Left lung (tissue), 10 donors: ENCODE data around the gene DHCR24. TPM values are rescaled to one million over a fixed set of nuclear protein-coding genes. Genes with fewer than 3 reads are reported as not detected.

Experiments
- ATAC-seq: fragments of 200-7000 bp; cut with Tn5 transposase; one replicate; pipeline ENCODE4 v1.9.1; 2020; ENCODE audit warnings: moderate library complexity
- DNase-seq, 4 donors: peaks; one replicate each; pipeline ENCODE4 v3.0.0-alpha.2; 2013 to 2020
- H3K27ac ChIP-seq, 2 donors: fragments of 200-600 bp; sonication (generic) in 1 of 2; one replicate each; pipeline versions ENCODE4 v1.5.0 to v1.8.0; 2020 to 2021
- H3K27me3 ChIP-seq, 2 donors: fragments of 200-600 bp; sonication (generic) in 1 of 2; one replicate each; pipeline versions ENCODE4 v1.5.0 to v1.8.0; 2020 to 2021
- H3K36me3 ChIP-seq, 2 donors: fragments of 200-600 bp; sonication (generic) in 1 of 2; one replicate each; pipeline versions ENCODE4 v1.5.0 to v1.8.0; 2020 to 2021
- H3K4me1 ChIP-seq, 2 donors: fragments of 200-600 bp; one replicate each; pipeline ENCODE4 v1.8.0; 2021
- H3K4me3 ChIP-seq, 2 donors: fragments of 200-600 bp; sonication (generic) in 1 of 2; one replicate each; pipeline versions ENCODE4 v1.5.0 to v1.8.0; 2020 to 2021; ENCODE audit warnings: mild to moderate bottlenecking in 1 of 2
- H3K9me3 ChIP-seq, 2 donors: fragments of 200-600 bp; sonication (generic) in 1 of 2; one replicate each; pipeline versions ENCODE4 v1.5.0 to v1.8.0; 2020 to 2021
- CTCF ChIP-seq, 2 donors: fragments of 200-600 bp; sonication (generic) in 1 of 2; IDR thresholded peaks; one replicate each; pipeline versions ENCODE4 v1.5.0 to v1.8.0; 2021; ENCODE audit warnings: antibody characterized with exemption in 2 of 2
- intact Hi-C, 2 donors: fragments of 100-400 bp; cut with DNase I; formaldehyde crosslinking; loops; one replicate each; pipeline versions ENCODE4 v1.11.2 to v1.14.2; 2022
- polyA plus RNA-seq, 6 donors: library from polyadenylated mRNA; unstranded; fragments of 120-200 nt; gene quantifications; one replicate each; pipeline ENCODE4 v1.2.1, GENCODE V29; 2013; ENCODE audit not compliant: insufficient read length in 6 of 6
- total RNA-seq, 2 donors: library from RNA; stranded (reverse); fragmentation: NEBNext Ultra II Directional; extraction: Animal tissue kit (Norgen Biotek cat#: 25700); gene quantifications; one replicate each; pipeline ENCODE4 v1.2.1, GENCODE V29; 2021
- donor health status: DM: no; HTN: yes; CAD: no.
- donor health status: DM: no; HTN: no; CAD: no.

Gene DHCR24
- total and polyA plus RNA-seq, 8 donors: 30.1 to 741 (median 51.2) TPM

- no peak for TF ChIP-seq CTCF (IDR thresholded peaks at IDR 0.05)
- DNase-seq (no peak), ATAC-seq (no peak)
- intact Hi-C loops: no loop called here
- H3K4me3 ChIP-seq: no peak overlapping the region
- H3K27me3 ChIP-seq: no peaks in the 10 kb centered on the region
- H3K4me1 ChIP-seq: no peaks in the 10 kb centered on the region
- H3K36me3 ChIP-seq: no peaks in the 10 kb centered on the region
- peaks cover 0 to 32% of the 10 kb centered on the region in 2 donors for H3K9me3 ChIP-seq
- H3K27ac ChIP-seq: no peak overlapping the region
These were observed 63.3 kb downstream of the DHCR24 start for GRCh38 chr1:54823670-54824069.

- Histone ChIP-seq H3K36me3 (no peaks in the 10 kb centered on the region), H3K27me3 (peaks cover 0 to 4% of the 10 kb centered on the region in 2 donors), H3K4me3 (no peak overlapping the region), H3K4me1 (no peaks in the 10 kb centered on the region), H3K9me3 (peaks cover 0 to 11% of the 10 kb centered on the region in 2 donors), H3K27ac (no peak overlapping the region)
- ATAC-seq (no peak), DNase-seq (no peak)
- intact Hi-C loops: loop anchor here in 1 of 2 donors (10.0 kb wide), 1 partner anchor 145 kb away; no protein-coding TSS in a partner anchor
- no peak for TF ChIP-seq CTCF (IDR thresholded peaks at IDR 0.05)
These were observed 67.3 kb downstream of the DHCR24 start for GRCh38 chr1:54819733-54820132.

GRCh38 chr1:54819195-54819536 lies 67.8 kb downstream of the DHCR24 start:
- no peak for DNase-seq
- no peaks in the 10 kb centered on the region for H3K4me1 ChIP-seq
- no peak for TF ChIP-seq CTCF (IDR thresholded peaks at IDR 0.05)

GRCh38 chr1:54818461-54819194 lies 68.4 kb downstream of the DHCR24 start:
- H3K4me3 ChIP-seq: no peak overlapping the region
- no peaks in the 10 kb centered on the region for H3K4me1 ChIP-seq
- no peaks in the 10 kb centered on the region for H3K36me3 ChIP-seq
- peaks cover 0 to 2% of the 10 kb centered on the region in 2 donors for H3K9me3 ChIP-seq
- no peak for TF ChIP-seq CTCF (IDR thresholded peaks at IDR 0.05)
- H3K27ac ChIP-seq: no peak overlapping the region
- no peak for DNase-seq
- peaks cover 0 to 4% of the 10 kb centered on the region in 2 donors for H3K27me3 ChIP-seq
- ATAC-seq: no peak
- intact Hi-C loops: loop anchor here in 1 of 2 donors (10.0 kb wide), 1 partner anchor 144 kb away; no protein-coding TSS in a partner anchor

More at GRCh38 chr1:54819195-54819536, 67.8 kb downstream of the DHCR24 start:
- Histone ChIP-seq H3K27ac (no peak overlapping the region), H3K27me3 (peaks cover 0 to 4% of the 10 kb centered on the region in 2 donors), H3K36me3 (no peaks in the 10 kb centered on the region), H3K9me3 (peaks cover 0 to 7% of the 10 kb centered on the region in 2 donors), H3K4me3 (no peak overlapping the region)
- intact Hi-C loops: loop anchor here in 1 of 2 donors (10.0 kb wide), 1 partner anchor 144 kb away; no protein-coding TSS in a partner anchor
- ATAC-seq: no peak

GRCh38 chr1:54816951-54817350 lies 70.0 kb downstream of the DHCR24 start:
- Histone ChIP-seq H3K9me3 (no peaks in the 10 kb centered on the region), H3K4me1 (no peaks in the 10 kb centered on the region), H3K27me3 (peaks cover 0 to 4% of the 10 kb centered on the region in 2 donors), H3K36me3 (no peaks in the 10 kb centered on the region), H3K27ac (no peak overlapping the region), H3K4me3 (no peak overlapping the region)
- ATAC-seq (no peak), DNase-seq (peak in 1 of 4 donors; percentile 23)
- intact Hi-C loops: loop anchor here in 1 of 2 donors (10.0 kb wide), 1 partner anchor 142 kb away; no protein-coding TSS in a partner anchor
- no peak for TF ChIP-seq CTCF (IDR thresholded peaks at IDR 0.05)
